ENCODE measurements around the gene HES1.

GRCh38 chr3:194138732-194139070 is 2.8 kb downstream of the HES1 start:
- TF ChIP-seq, protein P1, sequence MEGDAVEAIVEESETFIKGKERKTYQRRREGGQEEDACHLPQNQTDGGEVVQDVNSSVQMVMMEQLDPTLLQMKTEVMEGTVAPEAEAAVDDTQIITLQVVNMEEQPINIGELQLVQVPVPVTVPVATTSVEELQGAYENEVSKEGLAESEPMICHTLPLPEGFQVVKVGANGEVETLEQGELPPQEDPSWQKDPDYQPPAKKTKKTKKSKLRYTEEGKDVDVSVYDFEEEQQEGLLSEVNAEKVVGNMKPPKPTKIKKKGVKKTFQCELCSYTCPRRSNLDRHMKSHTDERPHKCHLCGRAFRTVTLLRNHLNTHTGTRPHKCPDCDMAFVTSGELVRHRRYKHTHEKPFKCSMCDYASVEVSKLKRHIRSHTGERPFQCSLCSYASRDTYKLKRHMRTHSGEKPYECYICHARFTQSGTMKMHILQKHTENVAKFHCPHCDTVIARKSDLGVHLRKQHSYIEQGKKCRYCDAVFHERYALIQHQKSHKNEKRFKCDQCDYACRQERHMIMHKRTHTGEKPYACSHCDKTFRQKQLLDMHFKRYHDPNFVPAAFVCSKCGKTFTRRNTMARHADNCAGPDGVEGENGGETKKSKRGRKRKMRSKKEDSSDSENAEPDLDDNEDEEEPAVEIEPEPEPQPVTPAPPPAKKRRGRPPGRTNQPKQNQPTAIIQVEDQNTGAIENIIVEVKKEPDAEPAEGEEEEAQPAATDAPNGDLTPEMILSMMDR (IDR thresholded peaks at IDR 0.05) = no peak
- TF ChIP-seq EZH2 (IDR thresholded peaks at IDR 0.05) = no peak

All from neural progenitor cell (in vitro differentiated cells).